HG03045 (cell line): ENCODE measurements around the gene CCDC188.

Source experiments
- ATAC-seq: cut with Tn5 transposase; IDR thresholded peaks from one replicate; pipeline ENCODE4 v1.9.1; 2021; ENCODE audit warnings: mild to moderate bottlenecking, moderate library complexity; ENCODE audit not compliant: unreplicated experiment

Gene CCDC188

DNA sequence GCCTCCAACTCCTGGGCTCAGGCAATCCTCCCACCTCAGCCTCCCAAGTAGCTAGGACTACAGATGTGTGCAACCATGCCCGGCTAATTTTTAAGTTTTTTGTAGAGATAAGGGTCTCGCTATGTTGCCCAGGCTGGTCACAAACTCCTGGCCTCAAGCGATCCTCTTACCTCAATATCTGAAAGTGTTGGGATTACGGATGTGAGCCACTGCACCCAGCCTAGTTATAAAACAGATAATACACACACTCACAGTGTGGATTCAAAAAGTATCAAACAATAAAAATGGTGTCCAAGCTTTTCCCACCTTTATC is 377 bp upstream of the CCDC188 start:
- no peak for ATAC-seq

DNA sequence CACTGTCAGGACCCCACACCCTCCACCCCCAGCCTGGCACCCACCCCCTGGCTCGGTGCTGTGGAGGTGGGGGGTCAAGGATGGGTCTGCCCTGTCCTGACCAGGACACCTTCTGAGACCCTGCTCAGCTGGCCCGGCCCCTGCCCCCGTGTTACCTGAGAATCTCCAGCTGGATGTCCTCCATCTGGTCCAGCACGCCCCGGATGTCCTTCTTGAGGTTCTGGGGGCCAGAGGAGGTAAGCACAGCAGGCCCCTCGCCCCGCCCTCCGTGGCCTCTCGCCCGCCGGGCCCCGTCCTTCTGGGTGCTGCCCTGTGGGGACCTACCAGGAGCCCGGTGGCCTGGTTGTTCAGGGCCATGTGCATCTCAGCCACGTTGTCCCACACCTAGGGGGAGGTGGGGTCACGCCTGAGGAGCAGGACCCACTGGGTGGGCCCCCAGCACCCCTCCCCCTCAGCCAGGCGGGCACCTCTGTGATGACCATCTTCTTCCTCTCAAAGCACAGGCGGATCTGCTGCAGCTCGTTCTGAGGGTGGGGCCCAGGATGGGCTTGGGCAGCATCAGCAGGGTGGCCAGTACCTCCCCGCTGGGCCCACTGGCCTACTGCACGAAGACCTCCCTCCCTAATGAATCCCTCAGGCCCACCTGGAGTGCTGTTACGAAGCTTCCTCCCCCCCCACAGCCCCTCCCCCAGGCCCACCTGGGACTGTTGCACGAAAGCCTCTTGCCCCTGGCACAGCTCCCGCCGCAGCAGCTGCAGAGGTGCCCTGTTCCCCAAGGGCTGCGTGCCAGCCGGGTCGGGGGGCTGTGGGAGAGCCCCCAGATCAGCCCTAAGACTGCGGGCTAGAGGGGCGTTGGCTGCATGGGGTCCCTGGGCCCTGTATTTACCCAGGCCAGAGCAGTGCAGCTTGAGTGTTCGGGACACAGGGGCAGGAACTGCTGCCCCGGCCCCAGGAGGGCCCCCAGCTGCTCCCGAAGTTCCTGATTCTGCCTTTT is 1.3 kb downstream of the CCDC188 start:
- ATAC-seq = no peak

DNA sequence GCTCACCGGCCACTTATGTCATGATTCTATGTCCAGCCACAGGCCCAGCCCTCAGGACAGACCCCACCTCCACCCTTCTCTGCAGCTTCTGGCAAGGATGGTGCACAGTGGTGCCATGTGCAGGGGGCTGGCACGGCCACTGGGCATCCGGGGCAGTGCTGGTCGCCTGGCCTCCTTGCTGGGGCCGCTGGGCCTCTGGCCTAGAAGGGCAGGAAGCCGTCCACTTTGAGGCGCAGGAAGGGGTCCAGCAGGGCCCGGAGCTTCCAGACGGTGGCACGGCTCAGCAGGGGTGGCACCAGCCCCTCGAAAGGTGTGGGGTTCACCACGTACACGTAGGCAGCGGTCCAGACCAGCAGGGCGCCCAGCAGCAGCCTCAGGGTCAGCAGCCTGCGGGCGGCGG is 2.4 kb downstream of the CCDC188 start:
- no peak for ATAC-seq

DNA sequence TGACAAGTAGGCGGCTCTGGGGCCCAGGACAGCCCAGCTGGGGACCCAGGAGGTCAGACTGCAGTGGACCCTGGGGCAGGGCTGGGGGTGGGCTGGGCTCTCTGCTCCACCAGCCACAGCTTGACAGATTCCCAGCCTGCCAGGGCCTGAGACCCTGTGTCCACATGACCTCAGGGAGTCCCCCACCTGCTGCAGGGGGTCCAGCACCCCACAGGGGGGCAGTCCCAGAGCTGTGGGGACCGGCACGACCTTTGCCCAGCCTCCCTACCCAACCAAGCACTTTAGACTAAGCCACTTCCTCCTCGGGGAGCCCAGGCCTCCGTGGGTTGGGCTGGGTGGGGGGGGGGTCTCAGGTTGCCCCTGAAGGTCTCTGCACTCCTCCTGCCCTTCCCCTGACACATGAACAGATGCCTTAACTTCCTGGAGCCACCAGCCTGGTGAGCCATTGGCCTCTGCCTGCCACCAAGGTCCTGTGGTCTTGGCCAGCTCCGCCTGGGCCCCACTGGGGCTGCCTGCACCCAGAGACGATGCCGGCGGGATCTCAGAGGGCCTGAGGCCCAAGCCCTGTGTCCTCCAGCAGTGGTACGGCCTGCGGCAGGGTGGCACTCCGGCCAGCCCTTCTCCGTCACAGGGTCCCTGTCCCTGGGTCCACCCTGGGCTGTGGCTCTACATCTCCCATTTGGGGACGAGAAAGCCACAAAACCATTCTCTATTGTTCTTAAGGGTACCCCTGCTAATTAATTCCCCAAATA is 3.4 kb downstream of the CCDC188 start:
- no peak for ATAC-seq

DNA sequence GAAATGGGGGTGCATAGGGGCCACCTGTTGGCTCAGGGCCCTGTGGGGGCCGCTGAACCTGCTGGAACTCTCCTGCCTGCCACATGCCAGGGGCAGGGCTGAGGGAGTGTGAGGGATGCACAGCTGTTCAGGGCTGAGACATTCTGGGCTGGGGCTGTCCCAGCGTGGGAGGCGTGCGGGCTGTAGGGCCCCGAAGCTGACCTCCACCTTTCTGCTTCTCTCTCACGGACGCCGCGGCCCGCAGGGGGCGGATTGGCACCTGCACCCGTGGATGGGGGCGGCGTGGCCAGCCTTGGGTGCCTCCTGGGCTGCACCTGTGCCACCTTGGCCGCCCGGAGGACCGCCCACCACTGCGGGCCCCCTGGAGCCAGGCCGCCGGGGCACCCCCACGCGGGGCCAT is 4.1 kb downstream of the CCDC188 start:
- ATAC-seq = no peak

DNA sequence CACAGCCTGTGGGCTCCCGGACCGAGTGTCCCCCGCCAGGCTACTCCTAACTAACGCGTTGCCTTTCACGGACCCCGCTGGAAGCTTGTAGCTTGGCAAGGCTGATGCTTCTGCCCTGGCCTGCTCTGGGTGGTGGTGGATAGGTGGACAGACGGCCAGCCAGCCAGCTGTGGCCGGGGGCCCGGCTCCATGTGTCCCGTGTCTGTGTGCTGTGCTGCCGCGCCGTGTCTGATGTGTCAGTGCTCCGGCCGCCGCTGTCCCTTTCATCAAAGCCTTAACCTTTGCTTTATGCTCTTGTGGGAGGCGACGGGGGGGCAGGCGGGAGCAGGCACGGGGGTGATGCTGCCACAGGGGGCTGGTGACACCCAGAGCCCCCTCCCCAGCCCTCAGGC is 5.0 kb downstream of the CCDC188 start:
- no peak for ATAC-seq

DNA sequence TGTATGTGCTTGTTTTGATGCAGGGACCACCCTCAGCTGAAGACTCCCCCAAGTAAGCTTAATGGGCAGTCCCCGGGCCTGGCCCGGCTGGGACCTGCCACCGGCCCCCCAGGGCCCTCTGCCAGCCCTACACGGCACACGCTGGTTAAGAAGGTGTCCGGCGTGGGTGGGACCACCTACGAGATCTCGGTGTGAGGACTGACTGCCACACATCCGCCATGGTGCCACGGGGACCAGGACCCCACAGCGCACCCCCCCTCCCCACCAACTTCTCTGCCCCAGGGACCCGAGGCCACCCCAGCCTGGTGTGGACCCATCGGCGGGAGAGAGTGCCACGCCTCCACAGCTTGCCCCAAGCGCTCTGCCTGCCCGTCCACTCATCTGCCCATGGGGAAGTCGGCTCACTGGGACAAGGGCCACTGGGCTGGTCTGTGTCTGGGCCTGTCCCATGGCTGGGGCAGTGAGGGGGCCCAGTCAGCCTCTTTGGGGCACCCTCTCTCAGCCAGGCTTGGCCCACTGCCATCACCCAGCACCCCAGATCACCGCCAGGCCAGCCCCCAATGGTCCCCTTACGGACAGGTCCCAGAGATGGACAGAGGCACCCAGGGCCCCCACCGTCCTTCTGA is 5.5 kb downstream of the CCDC188 start:
- no peak for ATAC-seq

DNA sequence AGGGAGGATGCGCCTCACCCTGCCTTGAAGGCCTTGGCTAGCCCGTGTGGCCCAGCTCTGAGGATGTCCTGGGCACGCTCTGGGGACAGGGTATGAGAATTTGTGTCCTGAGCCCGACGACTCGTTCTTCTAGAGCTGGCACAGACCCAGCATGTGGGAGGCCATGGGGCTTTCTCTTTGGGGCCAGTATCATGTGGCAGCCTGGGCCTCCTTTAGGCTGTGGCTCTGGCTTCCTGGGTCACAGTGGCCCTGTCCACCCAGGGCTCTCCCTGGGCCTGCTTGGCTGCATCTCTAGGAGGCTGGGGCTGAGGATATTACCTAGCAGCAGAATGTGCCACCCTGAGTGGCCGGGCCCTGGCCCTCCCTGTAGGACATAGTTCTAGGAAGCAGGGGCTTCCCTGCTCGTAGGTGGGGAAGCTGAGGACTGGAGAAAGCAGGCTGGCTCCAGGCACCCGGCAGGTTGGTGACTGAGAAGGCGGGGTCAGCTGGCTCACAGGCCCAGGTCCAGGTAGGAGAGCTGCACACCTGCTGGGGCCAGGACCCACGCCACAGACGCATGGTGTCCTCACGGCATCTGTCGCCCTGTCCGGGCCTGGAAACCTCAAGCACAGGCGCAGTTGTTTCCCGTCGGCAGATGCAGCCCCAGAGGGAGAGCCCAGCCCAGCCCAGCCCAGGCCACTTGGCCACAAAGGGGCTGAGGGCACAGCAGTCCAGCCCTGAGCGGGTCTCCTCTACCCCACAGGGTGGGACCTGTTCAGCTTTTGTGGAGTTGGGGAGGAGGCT is 6.8 kb downstream of the CCDC188 start:
- ATAC-seq = no peak

DNA sequence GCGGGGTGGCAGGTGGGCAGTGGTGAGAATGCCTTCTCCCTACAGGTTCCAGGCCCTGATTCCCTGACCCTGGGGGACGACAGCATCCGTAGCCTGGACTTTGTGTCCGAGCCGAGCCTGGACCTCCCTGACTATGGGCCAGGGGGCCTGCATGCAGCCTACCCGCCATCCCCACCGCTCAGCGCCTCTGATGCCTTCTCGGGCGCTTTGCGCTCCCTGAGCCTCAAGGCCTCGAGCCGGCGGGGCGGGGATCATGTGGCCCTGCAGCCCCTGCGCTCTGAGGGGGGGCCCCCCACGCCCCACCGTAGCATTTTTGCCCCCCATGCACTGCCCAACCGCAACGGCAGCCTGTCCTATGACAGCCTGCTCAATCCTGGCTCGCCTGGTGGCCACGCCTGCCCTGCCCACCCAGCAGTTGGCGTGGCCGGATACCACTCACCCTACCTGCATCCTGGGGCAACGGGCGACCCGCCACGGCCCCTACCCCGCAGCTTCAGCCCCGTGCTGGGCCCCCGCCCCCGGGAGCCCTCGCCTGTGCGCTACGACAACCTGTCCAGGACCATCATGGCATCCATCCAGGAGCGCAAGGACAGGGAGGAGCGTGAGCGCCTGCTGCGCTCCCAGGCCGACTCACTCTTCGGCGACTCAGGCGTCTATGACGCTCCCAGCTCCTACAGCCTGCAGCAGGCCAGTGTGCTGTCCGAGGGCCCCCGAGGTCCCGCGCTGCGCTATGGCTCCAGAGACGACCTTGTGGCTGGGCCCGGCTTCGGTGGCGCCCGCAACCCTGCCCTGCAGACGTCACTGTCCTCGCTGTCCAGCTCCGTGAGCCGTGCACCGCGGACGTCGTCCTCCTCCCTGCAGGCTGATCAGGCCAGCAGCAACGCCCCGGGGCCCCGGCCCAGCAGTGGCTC is 7.9 kb downstream of the CCDC188 start:
- no peak for ATAC-seq

DNA sequence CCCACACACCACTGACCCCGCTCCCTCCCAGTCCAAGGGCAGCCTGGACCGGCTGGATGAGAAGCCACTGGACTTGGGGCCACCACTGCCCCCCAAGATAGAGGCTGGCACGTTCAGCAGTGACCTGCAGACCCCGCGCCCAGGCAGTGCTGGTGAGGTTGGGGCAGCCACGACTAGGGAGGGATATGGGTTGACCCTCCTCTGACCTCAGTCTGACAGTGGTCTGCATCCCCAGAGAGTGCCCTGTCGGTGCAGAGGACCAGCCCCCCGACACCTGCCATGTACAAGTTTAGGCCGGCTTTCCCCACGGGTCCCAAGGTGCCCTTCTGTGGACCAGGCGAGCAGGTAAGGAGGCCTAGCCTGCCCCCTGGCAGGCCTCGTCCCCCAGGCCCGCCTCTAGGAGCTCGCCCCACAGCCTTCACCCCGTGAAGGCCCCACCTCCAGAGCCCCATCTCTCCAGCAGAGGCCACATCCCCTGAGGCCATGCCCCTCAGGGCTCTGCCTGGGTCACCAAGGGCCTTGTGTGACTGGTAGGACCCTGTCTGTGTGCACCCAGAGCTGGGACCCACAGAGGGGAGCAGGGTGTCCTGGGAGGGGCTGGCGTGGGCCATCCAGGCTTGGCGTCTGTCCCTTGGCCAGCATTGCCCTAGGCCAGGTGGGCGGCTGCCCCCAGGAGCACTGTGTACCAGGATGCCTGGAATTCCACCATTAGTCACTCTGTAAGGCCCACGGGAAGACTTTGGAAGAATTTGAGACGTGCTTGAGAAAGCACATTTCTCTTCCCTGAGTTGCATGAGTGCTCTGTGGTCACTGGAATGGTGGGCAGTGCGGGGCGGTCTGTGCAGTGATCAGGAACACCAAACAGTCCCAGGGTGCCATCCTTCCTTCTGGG is 9.4 kb downstream of the CCDC188 start:
- no peak for ATAC-seq

DNA sequence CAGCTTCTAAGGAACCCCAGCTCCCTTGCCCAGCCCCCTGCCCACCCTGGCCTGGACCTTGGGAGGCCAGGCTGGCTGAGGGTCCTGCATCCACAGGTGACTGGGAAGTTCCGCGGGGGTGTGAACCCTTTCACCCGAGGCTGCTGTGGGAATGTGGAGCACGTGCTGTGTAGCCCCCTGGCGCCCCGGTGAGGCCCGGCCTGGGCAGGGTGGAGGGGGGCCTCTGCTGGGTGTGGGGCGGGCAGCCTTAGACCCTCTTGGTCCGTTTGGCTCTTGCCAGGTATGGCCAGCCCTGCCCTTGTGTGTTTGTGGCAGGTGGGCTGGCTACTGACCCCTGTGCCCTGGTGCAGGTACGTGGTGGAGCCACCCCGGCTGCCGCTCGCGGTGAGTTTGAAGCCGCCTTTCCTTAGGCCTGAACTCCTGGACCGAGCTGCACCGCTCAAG is 10.3 kb downstream of the CCDC188 start:
- no peak for ATAC-seq

DNA sequence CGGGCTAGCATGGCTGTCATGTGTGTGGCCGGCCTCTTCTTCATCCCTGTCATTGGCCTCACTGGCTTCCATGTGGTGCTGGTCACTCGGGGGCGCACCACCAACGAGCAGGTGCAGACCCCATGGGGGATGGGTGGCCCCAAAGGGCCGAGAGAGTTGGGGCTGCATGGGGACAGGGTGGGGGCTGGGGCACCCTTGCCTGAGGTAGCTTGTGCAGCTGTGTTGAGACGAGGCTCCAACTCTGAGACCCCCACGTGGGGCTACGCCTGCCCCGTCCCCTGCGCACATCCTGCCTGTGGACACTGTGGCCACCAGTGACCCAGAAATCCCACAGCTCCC is 10.8 kb downstream of the CCDC188 start:
- no peak for ATAC-seq

DNA sequence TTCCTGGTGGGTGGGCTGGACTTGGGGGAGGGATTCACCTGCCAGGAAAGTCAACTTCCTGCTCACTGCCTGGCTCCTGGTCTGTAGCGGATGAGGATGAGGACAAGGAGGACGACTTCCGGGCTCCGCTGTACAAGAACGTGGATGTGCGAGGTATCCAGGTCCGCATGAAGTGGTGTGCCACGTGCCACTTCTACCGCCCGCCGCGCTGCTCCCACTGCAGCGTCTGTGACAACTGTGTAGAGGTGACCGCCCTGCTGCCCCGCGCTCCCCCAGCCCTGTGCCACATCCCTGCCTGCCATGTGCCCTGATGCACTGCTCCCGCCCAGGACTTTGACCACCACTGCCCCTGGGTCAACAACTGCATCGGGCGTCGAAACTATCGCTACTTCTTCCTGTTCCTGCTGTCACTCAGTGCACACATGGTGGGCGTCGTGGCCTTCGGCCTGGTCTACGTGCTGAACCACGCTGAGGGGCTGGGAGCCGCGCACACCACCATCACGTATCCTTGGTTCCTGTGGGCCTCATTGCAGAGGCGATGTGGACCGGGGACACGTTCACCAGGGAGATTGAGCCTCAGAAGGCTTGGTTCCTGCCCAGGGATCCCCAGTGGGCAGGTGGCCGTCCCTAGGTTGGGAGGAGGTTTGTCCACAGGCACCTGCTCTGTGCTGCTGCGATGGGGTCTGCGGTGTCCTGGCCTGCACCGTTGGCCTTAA is 11.3 kb downstream of the CCDC188 start:
- ATAC-seq = no peak

DNA sequence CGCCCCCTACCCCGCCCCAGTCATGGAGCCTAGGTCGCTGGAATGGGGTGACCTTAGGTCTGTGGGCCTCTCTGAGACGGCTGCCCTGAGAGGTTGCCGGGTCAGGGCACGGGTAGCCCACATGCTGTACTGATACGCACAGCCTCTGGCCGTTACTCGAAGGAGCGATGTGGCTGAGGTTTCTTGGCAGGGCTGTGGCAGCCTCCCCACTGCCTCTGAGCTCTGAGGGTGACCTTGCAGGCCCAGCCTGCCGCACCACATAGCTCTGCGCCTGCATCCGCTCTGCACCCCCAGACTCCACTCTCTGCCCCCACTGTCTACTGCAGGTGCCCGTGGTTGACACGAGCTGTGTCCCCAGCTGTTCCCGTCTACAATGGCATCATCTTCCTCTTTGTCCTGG is 12.0 kb downstream of the CCDC188 start:
- no peak for ATAC-seq

DNA sequence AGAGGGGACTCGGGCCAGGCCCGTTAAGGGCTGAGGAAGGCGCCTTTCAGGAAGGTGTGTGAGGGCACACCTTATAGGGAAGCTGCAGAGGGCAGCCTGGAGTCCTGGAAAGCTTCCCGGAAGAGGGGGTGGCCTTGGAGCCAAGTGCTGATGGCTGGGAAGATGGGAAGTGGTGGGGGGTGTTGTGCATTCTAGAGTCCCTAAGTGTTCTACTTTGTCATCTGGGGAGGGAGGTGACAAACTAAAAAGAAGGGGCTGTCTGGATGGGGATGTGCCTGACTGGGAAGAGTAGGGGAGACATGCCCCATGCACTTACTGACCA is 12.5 kb downstream of the CCDC188 start:
- no peak for ATAC-seq

DNA sequence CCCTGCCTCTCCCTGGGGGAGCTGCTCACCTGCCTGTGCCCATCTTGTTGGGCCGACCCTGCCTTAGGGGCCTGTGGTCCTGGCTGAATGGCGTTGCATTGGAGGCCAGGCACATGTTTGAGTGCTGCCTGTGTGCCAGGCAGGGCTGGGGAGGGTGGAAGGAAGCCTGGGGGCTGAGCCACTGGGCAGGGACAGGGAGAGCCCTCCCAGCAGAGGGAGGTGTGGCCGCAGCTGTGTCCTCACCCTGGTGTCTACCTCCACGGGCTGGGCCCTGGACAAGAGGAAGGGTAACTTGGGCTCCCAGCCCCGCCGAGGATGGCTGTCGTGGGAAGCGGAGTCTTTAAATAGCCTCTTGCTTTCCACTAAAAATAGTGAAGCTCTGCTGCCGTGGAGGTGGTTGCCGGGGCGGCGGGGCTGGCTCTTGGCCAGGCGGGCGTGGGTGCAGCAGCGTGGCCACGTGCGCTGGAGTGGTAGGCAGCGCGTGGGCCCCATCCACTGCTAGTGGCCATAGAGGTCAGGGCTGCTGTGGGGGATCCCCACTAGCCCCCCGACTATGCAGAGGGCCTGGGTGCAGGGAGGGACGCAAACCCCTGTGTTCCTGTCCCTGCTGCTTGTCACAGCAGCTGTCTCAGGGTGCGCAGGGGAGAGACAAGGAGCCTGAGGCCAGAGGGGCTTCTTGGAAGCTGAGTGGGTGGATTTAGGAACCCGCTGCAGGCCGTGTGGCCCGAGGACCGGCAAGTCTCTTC is 13.0 kb downstream of the CCDC188 start:
- no peak for ATAC-seq

DNA sequence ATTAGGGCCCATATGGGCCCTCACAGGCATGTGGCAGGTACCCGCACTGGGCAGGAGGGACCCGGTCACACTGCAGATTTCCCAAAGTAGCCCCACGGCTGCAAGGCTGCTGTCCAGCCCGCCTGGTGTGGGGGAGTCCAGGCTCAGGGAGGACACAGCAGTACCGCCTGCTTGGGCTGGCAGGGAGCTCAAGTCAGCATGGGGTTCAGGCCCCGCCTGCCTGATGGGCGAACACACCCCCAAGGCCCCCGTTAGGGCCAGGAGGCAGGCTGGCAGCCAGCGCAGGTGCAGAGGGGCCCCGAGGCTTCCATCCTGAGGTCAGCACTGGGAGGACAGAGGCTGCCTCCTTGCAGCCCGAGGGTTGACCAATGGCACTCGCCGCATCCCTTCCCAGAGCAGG is 13.7 kb downstream of the CCDC188 start:
- no peak for ATAC-seq

DNA sequence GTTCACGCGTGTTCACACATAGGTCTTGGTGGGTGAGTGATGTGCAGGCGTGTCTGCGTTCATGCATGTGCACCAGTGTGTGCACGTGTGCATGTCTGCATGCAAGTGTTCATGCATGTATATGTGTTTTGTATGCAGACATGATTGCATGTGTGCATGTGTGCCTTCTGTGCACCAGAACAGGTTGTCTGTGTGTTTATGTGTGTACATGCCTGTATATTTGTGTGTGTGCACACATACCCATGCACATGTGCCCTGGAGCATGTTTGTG is 14.3 kb downstream of the CCDC188 start:
- no peak for ATAC-seq
